ENCODE measurements around the gene AGPAT1. TPM values are rescaled to one million over a fixed set of nuclear protein-coding genes. Genes with fewer than 3 reads are reported as not detected.
A peak's percentile ranks its signal among the peaks of the same experiment; 100 is the strongest.

Gene AGPAT1
- total RNA-seq, 6 donors from 2014 or later = 25.9 to 54.5 (median 32.6) TPM

- no peaks in the 10 kb centered on the region for H3K9me3 ChIP-seq
- peak overlapping the region in 1 of 4 donors; percentile 27 for H3K27ac ChIP-seq
- WGBS, 2 donors = 87 to 92% methylated on average over 14 to 29 of the region's 30 CpGs
- no peak for TF ChIP-seq POLR2AphosphoS5 (IDR thresholded peaks at IDR 0.05)
- TF ChIP-seq EP300 (IDR thresholded peaks at IDR 0.05) = no peak
- no peak for TF ChIP-seq POLR2A (IDR thresholded peaks at IDR 0.05)
- TF ChIP-seq CTCF (IDR thresholded peaks at IDR 0.05) = no peak
- peak in 1 of 2 donors; percentile 75 for DNase-seq
- ATAC-seq (ENCODE audit: low FRiP score in 2 of 2) = peak in 1 of 2 donors; percentile 11
- H3K4me1 ChIP-seq = peaks cover 0 to 6% (median 5%) of the 10 kb centered on the region in 4 donors
- no peak overlapping the region for H3K4me3 ChIP-seq
- H3K27me3 ChIP-seq = no peaks in the 10 kb centered on the region
- peaks cover 0 to 48% (median 35%) of the 10 kb centered on the region in 4 donors for H3K36me3 ChIP-seq
These were observed 9.3 kb downstream of the AGPAT1 start for GRCh38 chr6:32166411-32167061.

GRCh38 chr6:32164295-32164694 is 11.6 kb downstream of the AGPAT1 start, which contains the start of gene EGFL8:
Gene EGFL8 (plus strand): TSS chr6:32164595. CDS start chr6:32166166, 1,571 bp downstream.
- Histone ChIP-seq H3K4me1 (peaks cover 0 to 6% (median 5%) of the 10 kb centered on the region in 4 donors), H3K27me3 (no peaks in the 10 kb centered on the region), H3K27ac (peak within 1 kb of the TSS; percentile 37 to 84 (median 71)), H3K36me3 (peaks cover 0 to 31% (median 15%) of the 10 kb centered on the region in 4 donors), H3K4me3 (no peak within 1 kb of the TSS), H3K9me3 (no peaks in the 10 kb centered on the region)
- ATAC-seq (ENCODE audit: low FRiP score in 2 of 2) (no peak), DNase-seq (no peak)
- TF ChIP-seq POLR2A (IDR thresholded peaks at IDR 0.05) (no peak), EP300 (IDR thresholded peaks at IDR 0.05) (no peak), CTCF (IDR thresholded peaks at IDR 0.05) (no peak), POLR2AphosphoS5 (IDR thresholded peaks at IDR 0.05) (no peak)

GRCh38 chr6:32163559-32164258 is 12.2 kb downstream of the AGPAT1 start:
- H3K4me3 ChIP-seq = no peak overlapping the region
- peaks cover 0 to 6% (median 5%) of the 10 kb centered on the region in 4 donors for H3K4me1 ChIP-seq
- WGBS, 2 donors = 71 to 73% methylated on average over 7 of the region's 7 CpGs
- DNase-seq = no peak
- peak overlapping the region; percentile 37 to 84 (median 71) for H3K27ac ChIP-seq
- H3K36me3 ChIP-seq = peaks cover 0 to 26% (median 13%) of the 10 kb centered on the region in 4 donors
- no peaks in the 10 kb centered on the region for H3K9me3 ChIP-seq
- TF ChIP-seq EP300 (IDR thresholded peaks at IDR 0.05) (no peak), POLR2AphosphoS5 (IDR thresholded peaks at IDR 0.05) (peak in 1 of 2 donors; percentile 27), CTCF (IDR thresholded peaks at IDR 0.05) (peak in 1 of 6 experiments; percentile 8)
- H3K27me3 ChIP-seq = no peaks in the 10 kb centered on the region
- ATAC-seq (ENCODE audit: low FRiP score in 2 of 2) = no peak

- no peak for TF ChIP-seq EP300 (IDR thresholded peaks at IDR 0.05)
- no peak for TF ChIP-seq POLR2AphosphoS5 (IDR thresholded peaks at IDR 0.05)
- TF ChIP-seq POLR2A (IDR thresholded peaks at IDR 0.05) = no peak
- TF ChIP-seq CTCF (IDR thresholded peaks at IDR 0.05) = no peak
- Histone ChIP-seq H3K9me3 (no peaks in the 10 kb centered on the region), H3K27me3 (no peaks in the 10 kb centered on the region), H3K36me3 (peaks cover 0 to 33% (median 10%) of the 10 kb centered on the region in 4 donors), H3K27ac (no peak overlapping the region), H3K4me3 (no peak overlapping the region), H3K4me1 (peaks cover 18 to 27% (median 24%) of the 10 kb centered on the region in 4 donors)
- ATAC-seq (ENCODE audit: low FRiP score in 2 of 2) = no peak
- no peak for DNase-seq
These were observed 17.8 kb downstream of the AGPAT1 start for GRCh38 chr6:32158052-32158451.

All from upper lobe of left lung (tissue), 6 donors.